ENCODE data around the gene TMEM131. TPM values are rescaled to one million over a fixed set of nuclear protein-coding genes. Genes with fewer than 3 reads are reported as not detected.

The TMEM131 gene
- total and polyA plus RNA-seq, 2 of the 8 experiments (the other 6 are each of a cell fraction or from before 2014, with no cell fraction given): 9.7 to 22.9 TPM

- H2BK15ac ChIP-seq (ENCODE audit: low read length): no peak overlapping the region
- no peak for FAIRE-seq
- DNase-seq (ENCODE audit: low read depth in 1 of 2, low spot score in 2 of 2): no peak
Observed at GRCh38 chr2:97747716-97748115, 248.0 kb downstream of the TMEM131 start.

More at GRCh38 chr2:97747716-97748115, 248.0 kb downstream of the TMEM131 start:
- no peak overlapping the region for H2BK120ac ChIP-seq (replicated peaks; ENCODE audit: low read depth, low read length)
- no peaks in the 10 kb centered on the region for H3K79me1 ChIP-seq (ENCODE audit: low read depth, low read length)
- no peak overlapping the region for H3K23ac ChIP-seq (ENCODE audit: insufficient read length)
- ChIA-PET CTCF (ENCODE audit: partially characterized antibody) (interaction anchor here (0.6 to 10.1 kb wide), 12 partner anchors 8 to 48 kb away, joined by 3 to 149 read pairs (median 4); partner anchors contain the start of gene ZAP70), POLR2A (ENCODE audit: partially characterized antibody) (interaction anchor here (0.6 kb wide), 1 partner anchor 211 kb away, joined by 4 read pairs; no protein-coding TSS in a partner anchor)
- no peak overlapping the region for H2AK5ac ChIP-seq (ENCODE audit: low read depth, low read length)
- no peak overlapping the region for H4K8ac ChIP-seq (ENCODE audit: extremely low read depth, insufficient read depth, low read length)
- no peaks in the 10 kb centered on the region for H3K36me3 ChIP-seq (ENCODE audit: control insufficient read depth in 2 of 4, insufficient read depth in 4 of 4, low read length in 3 of 4)
- H4K20me1 ChIP-seq (replicated peaks in 1 of 2; ENCODE audit: control insufficient read depth in 1 of 2, insufficient read depth in 2 of 2, low read length in 2 of 2): no peaks in the 10 kb centered on the region
- H3K79me2 ChIP-seq (ENCODE audit: control insufficient read depth in 1 of 2, insufficient read depth in 2 of 2, low read length in 2 of 2): no peaks in the 10 kb centered on the region
- H3K4me1 ChIP-seq (replicated peaks in 1 of 4; ENCODE audit: control insufficient read depth in 3 of 4, insufficient read depth in 4 of 4, low read length in 3 of 4): peaks cover 0 to 10% (median 3%) of the 10 kb centered on the region in 4 experiments; a peak in 4 of 7 replicates
- H3K9me3 ChIP-seq (ENCODE audit: insufficient read depth in 2 of 2, low read depth in 1 of 2, low read length in 1 of 2): no peaks in the 10 kb centered on the region
- no peak overlapping the region for H3K56ac ChIP-seq (replicated peaks; ENCODE audit: insufficient read length, low read depth, low read length)
- no peak for TF ChIP-seq ATF3 (IDR thresholded peaks at IDR 0.05; ENCODE audit: insufficient read depth, low read depth, low read length)
- H3K27me3 ChIP-seq (replicated peaks in 1 of 4; ENCODE audit: control insufficient read depth in 3 of 4, extremely low read depth in 1 of 4, insufficient read depth in 3 of 4, low read length in 3 of 4): no peaks in the 10 kb centered on the region
- H3K4me2 ChIP-seq (ENCODE audit: insufficient read depth in 1 of 2, low read depth in 2 of 2, low read length in 2 of 2): no peak overlapping the region
- H4K91ac ChIP-seq (replicated peaks; ENCODE audit: insufficient read length, low read length): no peak overlapping the region
- H2BK20ac ChIP-seq (ENCODE audit: low read length): no peak overlapping the region
- no peak overlapping the region for H3K27ac ChIP-seq (ENCODE audit: low read depth, low read length)
- no peak overlapping the region for H3K14ac ChIP-seq (ENCODE audit: insufficient read length)
- H2BK12ac ChIP-seq (ENCODE audit: low read depth, low read length): no peak overlapping the region
- H3K18ac ChIP-seq (ENCODE audit: extremely low read depth, low read length): no peak overlapping the region
- no peaks in the 10 kb centered on the region for H3K23me2 ChIP-seq (ENCODE audit: low read depth, low read length)
- no peak overlapping the region for H3K4ac ChIP-seq (replicated peaks; ENCODE audit: insufficient read length, low read depth, low read length)
- 89% methylated on average over 4 of the region's 4 CpGs; no CpG with 5 or more reads in 1 of the 2 experiments for WGBS, 2 experiments (ENCODE audit: extremely low coverage in 1 of 2, insufficient coverage in 1 of 2, insufficient read length in 1 of 2, insufficient replicate concordance in 2 of 2, low coverage in 1 of 2, low lambda C conversion rate in 2 of 2, missing lambda C conversion rate in 1 of 2)
- H2BK5ac ChIP-seq (ENCODE audit: low read depth, low read length): no peak overlapping the region
- no peak overlapping the region for H4K5ac ChIP-seq (ENCODE audit: insufficient read length, low read depth, low read length)
- no peak overlapping the region for H2AFZ ChIP-seq (ENCODE audit: low read length)
- H3K4me3 ChIP-seq (ENCODE audit: extremely low read depth in 1 of 4, insufficient read depth in 2 of 4, low read depth in 3 of 4, low read length in 4 of 4): no peak overlapping the region
- no peak overlapping the region for H3K9ac ChIP-seq (replicated peaks in 1 of 4; ENCODE audit: extremely low read depth in 1 of 4, low read depth in 3 of 4, low read length in 3 of 4)

All from H1 (cell line).